Uterus (tissue), 4 donors: ENCODE data around the gene ITGA2. TPM values are rescaled to one million over a fixed set of nuclear protein-coding genes. Genes with fewer than 3 reads are reported as not detected.
"Not testable (repeated sequence)": the region's sequence is repeated elsewhere in the genome, so short reads cannot be mapped to it uniquely, and the experiment has no call there.

Source experiments
- DNase-seq, 2 donors: peaks; one replicate each; pipeline ENCODE4 v3.0.0-alpha.2; 2019 to 2020
- H3K27ac ChIP-seq, 2 donors: fragments of 200-600 bp; sonication (generic); 1 replicate in 1 of 2; 2 replicates in 1 of 2; pipeline ENCODE4 v1.5.1; 2016 to 2018
- H3K27me3 ChIP-seq, 2 donors: fragments of 200-600 bp; sonication (generic); one replicate each; pipeline ENCODE4 v1.5.1; 2018 to 2019; ENCODE audit warnings: control low read depth in 1 of 2
- H3K36me3 ChIP-seq, 2 donors: fragments of 200-600 bp; sonication (generic); one replicate each; pipeline ENCODE4 v1.5.1; 2019; ENCODE audit warnings: control low read depth in 1 of 2
- H3K4me1 ChIP-seq, 2 donors: fragments of 200-600 bp; sonication (generic); one replicate each; pipeline ENCODE4 v1.5.1; 2018 to 2019; ENCODE audit warnings: control low read depth in 1 of 2
- H3K4me3 ChIP-seq, 2 donors: fragments of 200-600 bp; sonication (generic); 1 replicate in 1 of 2; 2 replicates in 1 of 2; pipeline ENCODE4 v1.5.1; 2018 to 2019; ENCODE audit warnings: mild to moderate bottlenecking in 1 of 2
- H3K9me3 ChIP-seq, 2 donors: fragments of 200-600 bp; sonication (generic); one replicate each; pipeline ENCODE4 v1.5.1; 2019; ENCODE audit warnings: control low read depth in 1 of 2
- POLR2A ChIP-seq, 2 donors: fragments of 450-650 bp; IDR thresholded peaks; one replicate each; pipeline ENCODE4 v1.6.1; 2016; ENCODE audit warnings: antibody characterized with exemption in 2 of 2, mild to moderate bottlenecking in 1 of 2, moderate library complexity in 1 of 2
- intact Hi-C: fragments of 100-400 bp; cut with DNase I; formaldehyde crosslinking; loops from one replicate; pipeline ENCODE4 v1.15.1; 2023; ENCODE audit warnings: low total_unique reads
- total RNA-seq, 4 donors: library from RNA; depleted of rRNA in 3 of 4; stranded (reverse); fragments of >200 nt in 3 of 4; gene quantifications; one replicate each; pipeline versions ENCODE4 v1.1.0 to v1.2.4, GENCODE V29; 2014 to 2023
- TF ChIP-seq, protein P1 (sequence below), 4 experiments: fragments of 200-600 bp in 2 of 4; fragments of 450-650 bp in 2 of 4; sonication (generic) in 2 of 4; IDR thresholded peaks; one replicate each; pipeline ENCODE4 v1.5.1; 2016 to 2019; ENCODE audit warnings: antibody characterized with exemption in 4 of 4, mild to moderate bottlenecking in 2 of 4, moderate library complexity in 1 of 4
- donor health status: DM: yes; HTN: yes; CAD: no.

ITGA2 gene
- total RNA-seq, 4 donors from 2014 or later, result 1.3 to 22.4 (median 4.5) TPM

DNA sequence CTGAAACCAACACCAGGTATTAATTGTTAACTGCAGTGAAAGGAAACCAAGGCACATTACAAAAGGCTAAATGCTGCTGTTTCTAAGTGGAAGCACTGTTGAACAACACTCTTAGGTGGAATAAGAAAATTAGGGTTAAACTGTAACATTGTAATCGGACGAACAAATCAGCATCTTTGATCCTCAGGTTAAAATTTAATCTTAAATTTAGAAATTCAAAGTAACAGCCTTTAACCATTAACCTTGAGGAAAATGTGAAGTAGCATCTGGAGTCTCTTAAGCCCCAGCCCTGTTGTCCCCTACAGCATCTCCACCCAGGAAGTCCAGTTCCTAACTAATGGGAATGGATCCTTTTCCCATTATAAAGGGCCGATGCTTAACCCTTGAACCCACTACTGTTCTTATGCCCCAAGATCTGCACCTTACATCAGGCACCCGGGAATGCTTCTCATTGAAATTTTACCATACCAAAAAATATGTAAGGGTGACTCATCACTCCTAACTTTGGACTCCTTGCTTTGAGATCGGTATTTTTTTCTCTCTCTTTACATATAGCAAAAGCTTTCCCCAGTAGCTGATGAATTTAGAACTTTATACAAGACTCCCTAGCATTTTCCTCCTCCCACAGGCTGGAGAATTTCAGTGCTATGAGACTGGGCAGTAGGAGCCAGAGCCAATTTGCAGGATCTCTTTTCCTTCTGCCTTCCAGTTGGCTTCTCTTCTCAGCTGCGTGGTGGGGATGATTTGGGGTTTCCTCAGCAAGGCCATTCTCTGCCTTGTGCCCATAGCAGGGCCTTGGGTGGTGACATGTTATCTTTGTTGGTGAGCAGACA lies 32.0 kb upstream of the ITGA2 start:
- Histone ChIP-seq H3K4me3 (no peak overlapping the region), H3K4me1 (no peaks in the 10 kb centered on the region), H3K27ac (no peak overlapping the region), H3K27me3 (no peaks in the 10 kb centered on the region), H3K9me3 (no peaks in the 10 kb centered on the region), H3K36me3 (no peaks in the 10 kb centered on the region)
- no peak for DNase-seq
- intact Hi-C loops, result no loop called here
- TF ChIP-seq, protein P1, sequence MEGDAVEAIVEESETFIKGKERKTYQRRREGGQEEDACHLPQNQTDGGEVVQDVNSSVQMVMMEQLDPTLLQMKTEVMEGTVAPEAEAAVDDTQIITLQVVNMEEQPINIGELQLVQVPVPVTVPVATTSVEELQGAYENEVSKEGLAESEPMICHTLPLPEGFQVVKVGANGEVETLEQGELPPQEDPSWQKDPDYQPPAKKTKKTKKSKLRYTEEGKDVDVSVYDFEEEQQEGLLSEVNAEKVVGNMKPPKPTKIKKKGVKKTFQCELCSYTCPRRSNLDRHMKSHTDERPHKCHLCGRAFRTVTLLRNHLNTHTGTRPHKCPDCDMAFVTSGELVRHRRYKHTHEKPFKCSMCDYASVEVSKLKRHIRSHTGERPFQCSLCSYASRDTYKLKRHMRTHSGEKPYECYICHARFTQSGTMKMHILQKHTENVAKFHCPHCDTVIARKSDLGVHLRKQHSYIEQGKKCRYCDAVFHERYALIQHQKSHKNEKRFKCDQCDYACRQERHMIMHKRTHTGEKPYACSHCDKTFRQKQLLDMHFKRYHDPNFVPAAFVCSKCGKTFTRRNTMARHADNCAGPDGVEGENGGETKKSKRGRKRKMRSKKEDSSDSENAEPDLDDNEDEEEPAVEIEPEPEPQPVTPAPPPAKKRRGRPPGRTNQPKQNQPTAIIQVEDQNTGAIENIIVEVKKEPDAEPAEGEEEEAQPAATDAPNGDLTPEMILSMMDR (IDR thresholded peaks at IDR 0.05), result no peak
- no peak for TF ChIP-seq POLR2A (IDR thresholded peaks at IDR 0.05)

DNA sequence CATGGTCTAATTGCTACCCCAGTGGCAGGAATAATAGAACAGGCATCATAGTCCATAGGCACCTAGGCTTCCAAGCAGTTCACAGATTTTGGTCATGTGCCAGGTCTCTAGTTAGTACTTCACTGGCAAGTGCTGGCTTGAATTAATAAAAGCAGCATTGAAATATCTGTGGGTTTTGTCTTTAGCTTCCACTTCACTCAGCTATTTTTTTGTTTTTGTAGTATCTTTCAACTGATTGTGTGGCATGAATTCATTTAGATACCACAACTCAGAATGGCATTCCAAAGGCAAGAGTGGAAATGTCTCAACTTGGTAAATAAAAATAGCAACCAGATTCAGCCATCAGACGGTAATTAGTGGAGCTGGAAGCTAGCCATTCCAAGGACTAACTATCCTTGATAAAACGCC lies 27.9 kb upstream of the ITGA2 start:
- Histone ChIP-seq H3K27ac (no peak overlapping the region), H3K9me3 (no peaks in the 10 kb centered on the region), H3K36me3 (no peaks in the 10 kb centered on the region), H3K27me3 (no peaks in the 10 kb centered on the region), H3K4me1 (no peaks in the 10 kb centered on the region), H3K4me3 (no peak overlapping the region)
- TF ChIP-seq POLR2A (IDR thresholded peaks at IDR 0.05), result no peak
- TF ChIP-seq, protein P1 (IDR thresholded peaks at IDR 0.05), result no peak
- DNase-seq, result no peak
- intact Hi-C loops, result no loop called here

DNA sequence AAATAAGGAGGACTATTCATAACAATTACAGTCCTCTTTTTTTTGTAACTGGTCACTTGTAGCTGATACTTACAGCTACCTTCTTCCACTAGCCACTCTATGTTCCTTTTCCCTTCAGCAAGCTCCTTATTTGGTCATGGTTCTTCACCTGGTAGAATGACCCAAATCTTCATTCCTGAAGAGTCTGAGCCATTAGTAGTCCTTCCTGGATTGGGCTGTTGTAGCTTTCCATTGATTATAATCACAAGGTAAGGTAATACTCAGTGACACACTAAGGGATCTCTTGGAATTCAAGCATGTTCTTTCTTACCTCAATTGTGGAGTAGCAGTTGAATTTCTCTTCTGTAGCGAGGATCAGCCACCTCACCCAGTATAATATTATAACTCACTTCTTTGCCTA lies 25.5 kb upstream of the ITGA2 start:
- TF ChIP-seq, protein P1 (IDR thresholded peaks at IDR 0.05), result no peak
- TF ChIP-seq POLR2A (IDR thresholded peaks at IDR 0.05), result no peak
- H3K36me3 ChIP-seq, result no peaks in the 10 kb centered on the region
- intact Hi-C loops, result no loop called here
- H3K27ac ChIP-seq, result no peak overlapping the region
- H3K27me3 ChIP-seq, result no peaks in the 10 kb centered on the region
- no peaks in the 10 kb centered on the region for H3K9me3 ChIP-seq
- no peak for DNase-seq
- H3K4me1 ChIP-seq, result no peaks in the 10 kb centered on the region
- no peak overlapping the region for H3K4me3 ChIP-seq

DNA sequence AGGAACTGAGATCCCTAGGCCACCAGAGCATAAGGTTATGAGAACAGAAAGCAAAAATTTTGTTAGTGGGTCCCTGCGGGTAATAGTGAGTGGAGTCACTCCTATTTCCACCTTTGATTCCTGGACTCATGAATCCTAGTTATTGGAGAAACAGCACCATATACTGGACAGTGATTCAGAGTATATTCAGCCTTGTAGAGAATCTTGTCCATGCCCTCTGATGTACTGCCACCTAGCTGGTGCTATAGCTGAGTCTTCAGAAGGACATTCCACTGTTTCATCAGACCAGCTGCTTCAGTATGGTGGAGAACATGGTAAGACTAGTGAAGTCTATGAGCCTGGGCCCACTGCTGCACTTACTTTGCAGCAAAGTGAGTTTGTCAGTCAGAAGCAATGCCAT lies 25.0 kb upstream of the ITGA2 start:
- no peak for TF ChIP-seq POLR2A (IDR thresholded peaks at IDR 0.05)
- TF ChIP-seq, protein P1 (IDR thresholded peaks at IDR 0.05), result no peak
- intact Hi-C loops, result no loop called here

DNA sequence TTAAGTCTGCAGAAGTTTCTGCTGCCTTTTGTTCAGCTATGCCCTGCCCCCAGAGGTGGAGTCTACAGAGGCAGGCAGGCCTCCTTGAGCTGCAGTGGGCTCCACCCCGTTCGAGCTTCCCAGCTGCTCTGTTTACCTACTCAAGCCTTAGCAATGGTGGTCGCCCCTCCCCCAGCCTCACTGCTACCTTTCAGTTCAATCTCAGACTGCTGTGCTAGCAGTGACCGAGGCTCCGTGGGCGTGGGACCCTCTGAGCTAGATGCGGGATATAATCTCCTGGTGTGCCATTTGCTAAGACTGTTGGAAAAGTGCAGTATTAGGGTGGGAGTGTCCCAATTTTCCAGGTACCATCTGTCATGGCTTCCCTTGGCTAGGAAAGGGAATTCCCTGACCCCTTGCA lies 13.0 kb upstream of the ITGA2 start:
- intact Hi-C loops, H3K27ac ChIP-seq, DNase-seq, H3K36me3 ChIP-seq, H3K9me3 ChIP-seq, H3K4me1 ChIP-seq, H3K4me3 ChIP-seq, H3K27me3 ChIP-seq: not testable (repeated sequence)

More for the DNA sequence above, 25.0 kb upstream of the ITGA2 start:
- H3K4me3 ChIP-seq, result no peak overlapping the region
- DNase-seq, result no peak
- H3K27ac ChIP-seq, result no peak overlapping the region
- no peaks in the 10 kb centered on the region for H3K4me1 ChIP-seq
- H3K9me3 ChIP-seq, result no peaks in the 10 kb centered on the region
- no peaks in the 10 kb centered on the region for H3K36me3 ChIP-seq
- H3K27me3 ChIP-seq, result no peaks in the 10 kb centered on the region
